GM18507 (cell line): ENCODE results near the gene C1QBP.

Experiments
- DNase-seq: peaks from one replicate; pipeline ENCODE4 v3.0.0; 2011; ENCODE audit warnings: low read depth; ENCODE audit not compliant: insufficient read length; ENCODE audit errors: extremely low spot score
- FAIRE-seq: peaks from 2 replicates; lab custom pipeline; 2011; peaks lifted over from hg19 to GRCh38; lab: Jason Lieb, UNC

The C1QBP gene

GRCh38 chr17:5391678-5392077 lies 47.3 kb downstream of the C1QBP start:
- FAIRE-seq (no peak), DNase-seq (no peak)
